ENCODE data around the gene PDRG1. TPM values are rescaled to one million over a fixed set of nuclear protein-coding genes. Genes with fewer than 3 reads are reported as not detected.

The PDRG1 gene
- total and polyA plus RNA-seq, 8 donors, result 0.58 to 18.6 (median 2.8) TPM; not detected in 1

DNA sequence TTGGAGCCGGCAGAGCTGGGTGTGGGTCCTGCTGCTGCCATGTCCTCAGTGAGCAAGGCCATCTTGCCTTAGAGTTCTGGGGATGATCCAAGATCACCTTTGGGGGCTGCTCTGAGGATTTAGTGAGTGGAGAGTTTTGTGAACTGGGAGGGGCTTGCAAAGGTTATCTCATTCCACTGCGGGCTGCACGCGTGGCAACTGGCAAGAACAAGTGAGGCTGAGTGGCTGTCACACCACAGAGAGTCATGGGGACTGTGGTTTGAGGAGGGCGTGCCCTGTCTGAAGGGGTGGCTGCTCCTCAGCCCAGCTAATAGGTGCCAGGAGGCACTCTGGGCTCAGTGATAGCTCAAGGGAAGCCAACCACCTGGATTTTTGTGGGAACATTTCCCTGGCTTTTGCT is 43.8 kb downstream of the PDRG1 start:
- Histone ChIP-seq H3K9me3 (no peaks in the 10 kb centered on the region), H3K36me3 (no peaks in the 10 kb centered on the region), H3K27me3 (no peaks in the 10 kb centered on the region), H3K4me3 (no peak overlapping the region), H3K27ac (no peak overlapping the region), H3K4me1 (no peaks in the 10 kb centered on the region)
- DNase-seq, result no peak
- intact Hi-C loops (cut with DNase I; ENCODE audit: low total_unique reads), result no loop called here
- 47 to 75% (median 59%) methylated on average over 5 of the region's 5 CpGs for WGBS, 5 donors
- no peak for TF ChIP-seq POLR2A (IDR thresholded peaks at IDR 0.05)
- TF ChIP-seq, protein P1, sequence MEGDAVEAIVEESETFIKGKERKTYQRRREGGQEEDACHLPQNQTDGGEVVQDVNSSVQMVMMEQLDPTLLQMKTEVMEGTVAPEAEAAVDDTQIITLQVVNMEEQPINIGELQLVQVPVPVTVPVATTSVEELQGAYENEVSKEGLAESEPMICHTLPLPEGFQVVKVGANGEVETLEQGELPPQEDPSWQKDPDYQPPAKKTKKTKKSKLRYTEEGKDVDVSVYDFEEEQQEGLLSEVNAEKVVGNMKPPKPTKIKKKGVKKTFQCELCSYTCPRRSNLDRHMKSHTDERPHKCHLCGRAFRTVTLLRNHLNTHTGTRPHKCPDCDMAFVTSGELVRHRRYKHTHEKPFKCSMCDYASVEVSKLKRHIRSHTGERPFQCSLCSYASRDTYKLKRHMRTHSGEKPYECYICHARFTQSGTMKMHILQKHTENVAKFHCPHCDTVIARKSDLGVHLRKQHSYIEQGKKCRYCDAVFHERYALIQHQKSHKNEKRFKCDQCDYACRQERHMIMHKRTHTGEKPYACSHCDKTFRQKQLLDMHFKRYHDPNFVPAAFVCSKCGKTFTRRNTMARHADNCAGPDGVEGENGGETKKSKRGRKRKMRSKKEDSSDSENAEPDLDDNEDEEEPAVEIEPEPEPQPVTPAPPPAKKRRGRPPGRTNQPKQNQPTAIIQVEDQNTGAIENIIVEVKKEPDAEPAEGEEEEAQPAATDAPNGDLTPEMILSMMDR (IDR thresholded peaks at IDR 0.05), result no peak
- TF ChIP-seq POLR2AphosphoS5 (IDR thresholded peaks at IDR 0.05), result no peak
- no peak for TF ChIP-seq EP300 (IDR thresholded peaks at IDR 0.05)

DNA sequence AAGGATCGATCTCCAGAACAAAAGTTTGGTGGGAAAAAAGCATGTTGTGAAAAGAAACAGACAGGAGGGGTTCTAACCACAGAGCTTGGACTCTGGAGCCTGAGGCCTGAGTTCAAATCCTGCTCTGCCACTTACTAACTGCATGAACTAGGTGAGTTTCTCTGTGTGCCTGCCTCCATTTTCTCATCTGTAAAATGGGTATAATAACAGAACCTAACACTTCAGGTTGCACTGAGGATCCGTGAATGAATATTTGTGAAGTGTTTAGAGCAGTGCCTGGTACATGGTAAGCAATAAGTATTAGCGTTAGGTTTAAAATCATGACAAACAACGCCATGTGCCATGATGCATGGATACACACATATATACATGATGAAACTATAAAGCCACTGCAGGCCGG is 44.8 kb downstream of the PDRG1 start:
- DNase-seq, result no peak
- WGBS, 5 donors, result 88 to 96% (median 91%) methylated on average over 5 of the region's 5 CpGs
- intact Hi-C loops (cut with DNase I; ENCODE audit: low total_unique reads), result no loop called here
- no peaks in the 10 kb centered on the region for H3K27me3 ChIP-seq
- H3K27ac ChIP-seq, result no peak overlapping the region
- no peak overlapping the region for H3K4me3 ChIP-seq
- TF ChIP-seq EP300 (IDR thresholded peaks at IDR 0.05) (no peak), POLR2A (IDR thresholded peaks at IDR 0.05) (no peak), POLR2AphosphoS5 (IDR thresholded peaks at IDR 0.05) (no peak)
- TF ChIP-seq, protein P1 (IDR thresholded peaks at IDR 0.05), result no peak
- no peaks in the 10 kb centered on the region for H3K4me1 ChIP-seq
- H3K36me3 ChIP-seq, result no peaks in the 10 kb centered on the region
- no peaks in the 10 kb centered on the region for H3K9me3 ChIP-seq

DNA sequence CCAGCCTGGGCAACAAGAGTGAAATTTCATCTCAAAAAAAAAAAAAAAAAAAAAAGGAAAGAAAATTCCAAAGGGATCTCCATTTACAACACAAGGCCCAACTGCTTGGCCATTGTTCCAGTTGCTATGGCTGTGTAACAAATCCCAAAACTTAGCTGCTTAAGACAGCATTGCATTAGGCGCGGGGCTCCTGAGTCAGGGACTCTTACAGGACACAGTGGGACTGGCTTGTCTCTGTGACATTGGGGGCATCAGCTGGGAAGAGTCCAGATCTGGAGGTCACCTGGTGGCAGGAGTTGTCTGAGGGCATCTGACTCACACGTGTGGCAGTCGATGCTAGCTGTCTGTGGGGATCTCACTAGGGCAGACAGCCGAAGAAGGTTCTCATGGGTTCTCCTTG is 45.8 kb downstream of the PDRG1 start:
- TF ChIP-seq POLR2A (IDR thresholded peaks at IDR 0.05), result no peak
- TF ChIP-seq POLR2AphosphoS5 (IDR thresholded peaks at IDR 0.05), result no peak
- Histone ChIP-seq H3K4me3 (no peak overlapping the region), H3K4me1 (no peaks in the 10 kb centered on the region), H3K9me3 (no peaks in the 10 kb centered on the region), H3K27me3 (no peaks in the 10 kb centered on the region), H3K27ac (no peak overlapping the region), H3K36me3 (no peaks in the 10 kb centered on the region)
- no peak for DNase-seq
- intact Hi-C loops (cut with DNase I; ENCODE audit: low total_unique reads), result no loop called here
- 64 to 80% (median 78%) methylated on average over 3 to 5 of the region's 5 CpGs for whole genome bisulfite sequencing, 5 donors

DNA sequence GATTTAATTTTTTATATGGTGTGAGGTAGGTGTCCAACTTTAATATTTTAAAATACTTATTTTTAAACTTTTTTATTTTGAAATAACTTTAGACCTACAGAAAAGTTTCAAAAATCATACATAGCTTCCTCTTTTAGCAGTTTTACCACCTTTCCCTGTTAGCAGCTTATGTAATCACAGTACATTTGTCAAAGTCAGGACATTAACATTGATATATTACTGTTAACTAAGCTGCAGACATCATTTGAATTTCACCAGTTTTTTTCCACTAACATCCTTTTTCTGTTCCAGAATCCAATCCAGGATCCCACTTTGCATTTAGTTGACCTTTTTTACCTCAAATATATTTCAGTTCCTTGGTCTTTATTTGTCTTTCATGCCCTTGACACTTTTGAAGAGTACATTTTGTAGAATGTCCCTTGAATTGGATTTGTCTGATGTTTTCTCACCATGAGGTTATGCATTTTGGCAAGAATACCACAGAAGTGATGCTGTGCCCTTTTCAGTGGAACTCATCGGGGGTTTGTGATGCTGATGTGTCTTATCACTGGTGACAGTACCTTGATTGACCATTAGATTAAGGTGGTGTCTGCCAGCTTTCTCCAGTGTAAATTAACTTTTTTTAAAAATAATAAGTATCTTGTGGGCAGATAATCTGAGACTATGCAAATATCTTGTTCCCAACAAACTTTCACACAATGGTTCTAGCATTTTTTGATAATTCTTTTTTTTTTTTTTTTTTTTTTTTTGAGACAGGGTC is 48.0 kb downstream of the PDRG1 start:
- Histone ChIP-seq H3K4me3 (no peak overlapping the region), H3K27me3 (no peaks in the 10 kb centered on the region), H3K9me3 (no peaks in the 10 kb centered on the region), H3K27ac (no peak overlapping the region), H3K4me1 (no peaks in the 10 kb centered on the region), H3K36me3 (no peaks in the 10 kb centered on the region)
- 47 to 69% (median 59%) methylated on average over 1 of the region's 1 CpG for WGBS, 5 donors
- no peak for DNase-seq
- TF ChIP-seq POLR2A (IDR thresholded peaks at IDR 0.05) (no peak), POLR2AphosphoS5 (IDR thresholded peaks at IDR 0.05) (no peak), EP300 (IDR thresholded peaks at IDR 0.05) (no peak)
- TF ChIP-seq, protein P1 (IDR thresholded peaks at IDR 0.05), result no peak
- intact Hi-C loops (cut with DNase I; ENCODE audit: low total_unique reads), result no loop called here

DNA sequence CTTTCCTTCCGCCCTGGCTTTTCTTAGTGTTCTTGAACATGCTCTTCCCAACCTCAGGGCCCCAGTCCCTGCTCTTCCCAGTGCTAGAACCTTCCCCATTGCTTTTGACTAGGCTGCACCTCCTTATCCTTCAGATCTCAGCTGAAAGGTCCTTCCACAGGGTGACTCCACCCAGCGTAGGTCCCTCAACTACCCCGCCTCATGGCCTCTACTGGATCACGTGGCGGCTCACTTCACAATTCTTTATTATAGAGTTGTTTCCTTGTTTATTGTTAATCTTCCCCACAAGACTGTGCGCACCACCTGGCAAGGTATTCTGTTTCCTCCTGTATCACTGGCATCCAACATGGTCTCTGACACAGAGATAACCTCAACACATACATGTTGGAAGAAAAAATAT is 50.2 kb downstream of the PDRG1 start:
- intact Hi-C loops (cut with DNase I; ENCODE audit: low total_unique reads), result no loop called here
- Histone ChIP-seq H3K9me3 (no peaks in the 10 kb centered on the region), H3K4me1 (no peaks in the 10 kb centered on the region), H3K36me3 (no peaks in the 10 kb centered on the region), H3K4me3 (no peak overlapping the region), H3K27ac (no peak overlapping the region), H3K27me3 (no peaks in the 10 kb centered on the region)
- WGBS, 5 donors, result 61 to 75% (median 68%) methylated on average over 6 of the region's 6 CpGs
- no peak for DNase-seq
- TF ChIP-seq EP300 (IDR thresholded peaks at IDR 0.05) (no peak), POLR2A (IDR thresholded peaks at IDR 0.05) (no peak), POLR2AphosphoS5 (IDR thresholded peaks at IDR 0.05) (no peak)
- TF ChIP-seq, protein P1 (IDR thresholded peaks at IDR 0.05), result no peak
